NCI-H446 treated with DMSO at 0.1 percent for 48 hours (cell line): Measurements from ENCODE around the gene KRTAP1-1.
"Not testable (repeated sequence)": the region's sequence is repeated elsewhere in the genome, so short reads cannot be mapped to it uniquely, and the experiment has no call there.

Experiments
- DNase-seq: peaks from one replicate; lab custom pipeline; 2025; lab: John Stamatoyannopoulos, UW

Gene KRTAP1-1

DNA sequence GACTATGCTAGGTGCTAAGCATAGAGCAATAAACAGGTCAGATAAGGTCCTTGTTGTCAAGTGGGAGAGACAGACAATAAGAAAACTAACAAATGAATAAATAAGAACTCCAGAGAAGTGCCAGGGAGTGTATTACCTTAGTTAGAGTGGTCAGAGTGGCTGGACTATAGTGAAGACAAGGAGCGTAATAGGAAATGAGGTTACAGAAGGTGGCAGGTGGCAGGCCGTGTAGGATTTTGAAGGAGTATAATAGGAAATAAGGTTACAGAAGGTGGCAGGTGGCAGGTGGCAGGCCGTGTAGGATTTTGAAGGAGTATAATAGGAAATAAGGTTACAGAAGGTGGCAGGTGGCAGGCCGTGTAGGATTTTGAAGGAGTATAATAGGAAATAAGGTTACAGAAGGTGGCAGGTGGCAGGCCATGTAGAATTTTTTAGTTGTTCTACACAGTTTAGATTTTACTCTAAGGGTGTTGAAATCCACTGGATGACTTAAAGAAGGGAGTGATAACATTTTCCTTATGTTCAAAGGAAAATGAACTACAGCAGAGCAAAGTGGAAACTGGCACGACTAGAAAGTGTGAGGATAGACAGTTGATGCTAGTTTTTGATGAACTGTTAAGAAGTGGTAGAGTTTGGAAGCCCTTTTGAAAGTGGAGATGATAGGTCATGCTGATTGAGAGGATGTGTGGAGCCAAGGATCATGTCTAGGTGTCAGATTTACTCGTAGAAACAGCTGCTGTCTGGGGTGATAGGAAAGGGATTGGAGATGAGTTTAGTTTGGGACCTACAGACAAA lies 28.7 kb downstream of the KRTAP1-1 start:
- DNase-seq: no peak

DNA sequence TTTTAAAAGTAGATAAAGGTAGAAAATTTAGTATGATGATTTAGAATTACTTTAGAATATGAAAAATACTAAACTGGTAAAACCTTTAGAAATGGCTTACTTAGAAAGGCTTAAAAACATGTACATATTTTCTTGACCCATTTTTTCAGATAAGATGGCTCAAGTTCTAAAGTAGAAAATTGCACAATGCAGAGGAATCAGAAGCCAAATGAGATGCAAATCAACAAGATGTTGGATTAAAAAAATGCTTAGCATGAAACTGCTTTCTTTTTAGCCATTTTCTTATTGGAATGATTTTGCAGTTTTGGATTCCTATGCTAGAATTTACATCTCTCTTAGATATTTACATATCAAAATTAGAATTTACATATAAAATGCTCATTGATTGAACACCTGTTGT lies 30.8 kb downstream of the KRTAP1-1 start:
- DNase-seq: no peak

DNA sequence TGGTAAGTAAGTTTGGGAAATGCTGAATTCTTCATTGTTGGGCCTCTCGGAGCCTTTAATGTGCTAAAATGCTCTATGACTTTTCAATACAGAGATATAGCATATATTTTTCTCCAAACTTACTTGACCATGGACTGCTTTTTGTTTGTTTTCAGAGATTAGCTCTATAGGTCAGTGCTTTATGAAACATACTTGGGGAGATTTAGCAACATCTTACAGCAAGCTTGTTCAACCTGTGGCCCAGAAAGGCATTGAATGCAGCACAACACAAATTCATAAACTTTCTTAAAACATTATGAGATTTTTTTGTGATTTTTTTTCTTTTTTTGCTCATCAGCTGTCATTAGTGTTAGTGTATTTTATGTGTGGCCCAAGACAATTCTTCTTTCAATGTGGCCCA lies 31.3 kb downstream of the KRTAP1-1 start:
- DNase-seq: no peak

DNA sequence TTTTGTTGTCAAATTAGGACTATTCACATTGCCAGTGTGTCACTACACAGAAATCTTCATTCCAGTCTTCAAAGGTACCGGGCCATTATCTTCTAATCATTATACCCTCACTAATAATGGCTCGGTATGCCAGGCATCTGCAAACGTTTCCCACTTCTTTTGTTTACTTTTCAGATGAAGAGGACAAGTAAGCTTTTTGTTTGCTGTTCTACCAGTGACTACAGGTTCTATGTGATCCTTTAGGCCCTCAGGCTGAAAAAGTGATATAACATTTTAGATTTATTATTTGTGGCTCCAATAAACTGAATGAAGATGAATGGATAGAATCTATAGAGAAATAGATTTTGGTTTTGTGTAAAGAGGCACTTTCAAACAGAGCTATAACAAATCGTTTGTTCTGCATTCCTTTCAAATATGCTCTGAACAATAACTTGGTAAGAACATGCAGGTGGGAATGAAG lies 31.9 kb downstream of the KRTAP1-1 start:
- DNase-seq: no peak

DNA sequence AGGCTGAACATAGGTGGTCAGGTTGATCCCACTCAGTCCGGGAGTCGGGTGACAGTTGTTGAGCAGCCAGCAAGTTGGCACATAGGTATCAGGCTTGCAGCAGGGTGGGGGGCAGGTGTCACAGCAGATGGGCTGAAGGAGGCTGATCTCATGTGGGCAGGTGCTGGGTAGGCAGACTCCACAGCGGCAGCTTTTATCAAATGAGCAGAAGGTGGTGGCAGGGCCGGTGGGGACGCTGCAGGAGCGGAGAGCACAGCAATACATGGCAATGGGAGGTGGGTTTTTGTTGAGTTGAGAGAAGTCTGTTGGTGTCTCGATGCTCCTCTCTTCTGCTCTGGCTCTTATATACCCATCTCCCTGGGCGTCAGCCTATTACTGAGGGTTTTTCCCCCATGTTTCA lies 32.4 kb downstream of the KRTAP1-1 start, which contains the start of gene KRTAP3-1:
TSS of gene KRTAP3-1 (minus strand) at position 318 of the 400 bp plus-strand sequence. CDS start at position 264, 54 bp downstream.
- no peak for DNase-seq

DNA sequence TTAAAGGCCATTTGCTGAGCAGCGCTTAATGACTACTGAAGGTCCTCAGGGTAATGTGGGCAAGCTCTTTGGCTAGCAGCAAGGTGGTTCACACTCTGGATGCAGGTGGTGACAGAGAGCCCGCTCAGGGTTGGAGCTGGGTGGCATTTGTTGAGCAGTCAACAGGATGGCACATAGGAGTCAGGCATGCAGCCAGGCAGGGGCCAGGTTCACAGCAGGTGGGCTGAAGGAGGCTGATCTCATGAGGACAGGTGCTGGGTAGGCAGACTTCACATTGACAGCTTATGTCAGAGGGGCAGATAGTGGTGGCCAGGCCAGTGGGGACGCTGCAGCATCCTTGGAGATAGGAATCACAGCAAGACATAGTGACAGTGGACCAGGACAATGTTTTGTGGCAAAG lies 36.9 kb downstream of the KRTAP1-1 start:
- no peak for DNase-seq

DNA sequence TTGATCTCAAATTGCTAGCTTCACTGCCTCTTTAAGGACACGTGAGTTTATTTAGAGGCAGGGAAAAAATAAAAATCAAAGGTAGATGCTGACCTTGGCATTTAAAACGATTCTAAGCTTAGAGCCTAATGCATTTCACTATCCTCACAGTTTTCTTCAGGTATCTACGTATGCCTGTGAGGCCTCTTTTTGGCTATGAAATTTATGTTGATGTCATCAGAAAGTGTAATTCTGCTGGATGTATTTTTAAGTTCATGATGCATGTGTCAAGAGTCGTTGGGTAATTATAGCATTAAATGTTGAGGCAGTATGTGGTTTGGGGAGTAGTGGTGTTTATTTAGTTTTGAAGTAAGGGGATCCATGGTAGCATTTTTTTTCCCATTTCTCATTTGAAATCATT lies 37.3 kb downstream of the KRTAP1-1 start:
- no peak for DNase-seq

DNA sequence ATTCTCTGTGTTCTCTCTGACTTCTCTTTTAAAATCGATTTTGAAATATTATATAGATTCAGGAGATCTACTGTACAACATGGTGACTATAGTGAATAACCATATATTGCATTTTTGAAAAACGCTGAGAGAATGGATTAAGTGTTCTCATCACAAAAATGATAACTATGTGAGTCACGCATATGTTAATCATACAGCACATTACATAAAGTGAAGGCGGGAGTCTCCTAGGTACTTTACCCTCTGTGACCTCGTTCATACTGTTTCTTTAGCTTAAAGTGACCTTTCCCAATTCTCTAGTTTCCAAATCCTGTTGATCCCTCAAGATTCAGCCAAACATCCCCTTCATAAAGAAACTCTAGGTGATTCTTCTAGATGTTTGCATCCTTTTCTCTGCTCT lies 38.4 kb downstream of the KRTAP1-1 start:
- no peak for DNase-seq

DNA sequence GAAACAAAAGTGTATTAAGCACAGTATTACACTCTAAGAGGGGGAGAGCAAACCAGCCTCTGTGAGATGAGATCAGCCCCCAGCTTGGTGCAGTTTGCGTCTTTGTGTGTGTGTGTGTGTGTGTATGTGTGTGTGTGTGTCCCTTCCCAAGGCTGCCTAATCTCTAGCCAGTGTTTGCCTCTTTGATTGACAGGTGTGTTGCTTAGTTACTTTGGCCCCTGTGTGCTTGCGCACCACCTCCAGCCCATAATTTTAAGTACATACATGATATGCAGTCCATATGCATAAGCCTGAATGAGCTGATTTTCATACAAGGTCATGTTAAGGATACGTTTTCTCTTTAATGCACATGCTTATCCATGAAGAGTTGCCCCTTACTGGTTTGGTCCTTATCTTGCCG lies 39.5 kb downstream of the KRTAP1-1 start:
- DNase-seq: no peak

DNA sequence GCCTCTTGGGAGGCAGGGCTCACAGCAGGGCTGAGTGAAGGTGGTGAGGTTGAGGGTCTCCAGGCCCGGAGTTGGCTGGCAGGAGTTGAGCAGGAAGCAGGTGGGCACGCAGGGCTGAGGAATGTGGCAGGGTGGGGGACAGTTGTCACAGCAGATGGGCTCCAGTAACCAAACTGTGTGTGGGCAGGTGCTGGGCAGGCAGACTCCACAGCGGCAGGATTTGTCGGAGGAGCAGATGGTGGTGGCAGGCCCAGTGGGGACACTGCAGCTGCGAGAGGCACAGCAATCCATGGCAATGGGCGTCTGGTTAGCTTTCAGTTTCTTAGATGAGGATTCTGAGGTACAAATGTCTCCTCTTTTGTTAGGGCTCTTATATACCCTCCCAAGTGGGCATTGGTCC lies 41.7 kb downstream of the KRTAP1-1 start, which contains the start of gene KRTAP3-2:
TSS of gene KRTAP3-2 (minus strand) at position 344 of the 400 bp plus-strand sequence. CDS start at position 291, 53 bp downstream.
- DNase-seq: not testable (repeated sequence)

DNA sequence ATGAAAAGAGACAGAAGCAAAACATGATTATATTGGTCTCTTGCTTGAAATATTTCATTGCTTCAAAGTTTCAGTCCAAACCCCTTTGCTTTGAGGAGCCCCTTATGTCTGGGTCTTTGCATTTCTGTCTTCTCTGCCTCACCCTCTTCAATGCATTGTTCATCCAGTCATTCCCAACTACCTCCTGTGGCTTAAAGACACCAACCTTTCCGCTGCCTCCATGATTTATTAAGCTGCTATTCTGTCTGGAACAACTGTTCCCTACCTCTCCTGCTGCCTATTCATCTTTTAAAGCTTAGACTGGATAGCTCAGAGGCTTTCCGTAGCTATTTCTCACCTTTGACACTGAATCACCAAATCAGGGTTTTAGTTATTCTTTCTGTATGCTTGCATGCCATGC lies 43.9 kb downstream of the KRTAP1-1 start:
- DNase-seq: no peak

DNA sequence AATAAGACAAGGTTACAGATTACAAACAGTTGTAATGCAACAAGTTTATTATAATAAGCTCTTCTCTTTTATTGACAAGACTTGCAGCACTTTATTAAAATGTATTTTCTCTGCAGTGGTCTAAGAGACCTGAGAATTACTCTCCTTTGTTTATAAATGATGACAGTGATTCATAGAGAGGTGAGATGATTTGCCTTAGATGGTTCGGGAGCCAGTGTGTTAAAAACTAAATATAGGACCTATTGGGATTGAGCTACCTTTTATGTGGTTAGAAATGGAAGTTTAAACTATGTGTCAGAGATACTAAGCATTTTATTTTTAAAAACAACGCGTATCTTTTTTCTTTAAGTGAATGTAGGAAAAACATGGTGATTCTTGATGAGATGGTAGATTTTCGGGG lies 44.4 kb downstream of the KRTAP1-1 start:
- no peak for DNase-seq

DNA sequence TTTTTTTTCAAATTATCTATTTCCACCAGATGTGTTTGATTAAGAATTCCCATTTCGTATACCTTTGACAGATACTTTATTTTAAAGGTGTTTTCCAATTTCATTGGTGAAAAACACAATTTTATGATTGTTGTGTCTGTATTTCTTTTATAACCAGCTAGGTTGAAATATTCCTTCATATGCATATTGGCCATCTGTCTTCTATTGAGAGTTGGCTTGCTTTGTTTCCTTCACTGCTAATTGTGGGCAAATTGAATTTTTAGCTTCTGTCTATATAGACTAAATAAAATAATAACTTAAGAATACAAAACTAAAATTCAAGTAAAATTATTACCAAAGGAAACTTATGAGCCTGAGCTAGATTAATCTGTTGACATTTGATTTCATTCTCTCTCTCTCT lies 46.1 kb downstream of the KRTAP1-1 start:
- no peak for DNase-seq

DNA sequence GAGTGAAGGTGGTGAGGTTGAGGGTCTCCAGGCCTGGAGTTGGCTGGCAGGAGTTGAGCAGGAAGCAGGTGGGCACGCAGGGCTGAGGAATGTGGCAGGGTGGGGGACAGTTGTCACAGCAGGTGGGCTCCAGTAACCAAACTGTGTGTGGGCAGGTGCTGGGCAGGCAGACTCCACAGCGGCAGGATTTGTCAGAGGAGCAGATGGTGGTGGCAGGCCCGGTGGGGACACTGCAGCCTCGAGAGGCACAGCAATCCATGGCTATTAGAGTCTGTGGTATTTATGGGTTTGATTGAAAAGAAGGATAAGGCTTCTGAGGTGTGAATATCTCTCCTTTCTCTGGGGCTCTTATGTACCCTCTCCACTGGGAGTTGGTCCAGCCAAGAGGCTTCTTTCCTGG lies 47.4 kb downstream of the KRTAP1-1 start, which contains the start of gene KRTAP3-3:
TSS of gene KRTAP3-3 (minus strand) at position 326 of the 400 bp plus-strand sequence. CDS start at position 259, 67 bp downstream.
- no peak for DNase-seq

DNA sequence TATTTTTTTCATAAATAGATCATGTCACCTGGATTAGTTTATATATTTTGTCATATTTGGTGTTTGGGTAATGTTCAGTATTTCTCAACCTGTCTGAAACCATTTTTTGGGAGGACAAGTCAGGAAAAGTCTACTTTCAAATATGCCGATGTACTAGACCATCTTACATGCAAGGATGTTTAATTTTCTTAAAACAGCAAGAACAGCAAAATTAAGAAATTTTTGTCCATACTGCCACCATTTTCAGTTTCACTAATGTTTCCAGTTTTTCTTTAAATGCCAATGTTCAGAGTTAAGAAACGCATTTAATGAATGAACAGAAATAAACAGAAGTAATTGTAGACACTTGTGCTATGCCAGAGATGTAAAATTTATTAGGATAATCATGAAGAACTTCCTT lies 48.2 kb downstream of the KRTAP1-1 start:
- no peak for DNase-seq

DNA sequence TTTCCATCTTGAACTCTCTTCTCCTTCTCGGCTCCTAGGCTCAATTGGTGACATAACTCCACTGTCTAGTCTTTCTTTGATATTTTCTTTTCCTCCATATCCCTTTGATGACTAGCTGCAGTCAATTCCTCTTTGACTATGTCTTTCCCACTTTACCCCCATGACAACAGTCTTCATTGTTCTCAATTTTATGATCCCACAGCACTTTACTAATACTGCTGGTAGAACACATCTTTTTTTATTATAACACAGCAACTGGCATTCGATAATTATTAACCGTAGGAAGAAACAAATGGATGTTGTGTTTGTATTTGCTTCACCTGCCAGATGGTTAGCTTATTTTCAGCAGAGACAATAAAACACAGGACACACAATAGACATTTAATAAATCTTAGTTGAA lies 48.6 kb downstream of the KRTAP1-1 start:
- DNase-seq: no peak
